ENCODE results near the gene DPH3. TPM values are rescaled to one million over a fixed set of nuclear protein-coding genes. Genes with fewer than 3 reads are reported as not detected.
"Not testable (repeated sequence)": the region's sequence is repeated elsewhere in the genome, so short reads cannot be mapped to it uniquely, and the experiment has no call there.

Gene DPH3
- 10 to 100 TPM in 3 of 5 donors, 1 to 10 TPM in 2; 4.7 to 19.6 (median 16.7) TPM for total RNA-seq
- 10 to 100 TPM in 2 of 3 donors, 1 to 10 TPM in 1; 9.4 to 21.2 (median 19.7) TPM for polyA plus RNA-seq
- long read RNA-seq, donor 1, transcript DPH3-204 (3 exons, 3,131 nt), result major isoform, 5 of 8 reads
- long read RNA-seq, donor 1, partial matches to known transcripts, result 0 of 8 reads
- long read RNA-seq, donor 1, other reads (novel, unspliced or antisense), result 0 of 8 reads
- long read RNA-seq, donor 2, transcript DPH3-204 (3 exons, 3,131 nt), result minor isoform, 5 of 12 reads
- long read RNA-seq, donor 2, transcript DPH3-202 (2 exons, 3,052 nt), result major isoform, 6 of 12 reads
- long read RNA-seq, donor 2, partial matches to known transcripts, result 0 of 12 reads
- long read RNA-seq, donor 2, other reads (novel, unspliced or antisense), result 0 of 12 reads
- long read RNA-seq, donor 3, partial matches to known transcripts, result 0 of 5 reads
- long read RNA-seq, donor 3, other reads (novel, unspliced or antisense), result 0 of 5 reads
- long read RNA-seq, donor 4, partial matches to known transcripts, result 0 of 1 reads
- long read RNA-seq, donor 4, other reads (novel, unspliced or antisense), result 0 of 1 reads
- long read RNA-seq, donor 5, partial matches to known transcripts, result 0 of 8 reads
- long read RNA-seq, donor 5, other reads (novel, unspliced or antisense), result 0 of 8 reads
- long read RNA-seq, donor 6, result 0 reads
- long read RNA-seq, donor 7, transcript DPH3-204 (3 exons, 3,131 nt), result major isoform, 14 of 19 reads
- long read RNA-seq, donor 7, transcript DPH3-202 (2 exons, 3,052 nt), result minor isoform, 5 of 19 reads
- long read RNA-seq, donor 7, partial matches to known transcripts, result 0 of 19 reads
- long read RNA-seq, donor 7, other reads (novel, unspliced or antisense), result 0 of 19 reads
- long read RNA-seq, donor 8, transcript DPH3-202 (2 exons, 3,052 nt), result minor isoform, 5 of 16 reads
- long read RNA-seq, donor 8, transcript DPH3-204 (3 exons, 3,131 nt), result major isoform, 11 of 16 reads
- long read RNA-seq, donor 8, partial matches to known transcripts, result 0 of 16 reads
- long read RNA-seq, donor 8, other reads (novel, unspliced or antisense), result 0 of 16 reads
- long read RNA-seq, donor 9, transcript DPH3-202 (2 exons, 3,052 nt), result major isoform, 5 of 14 reads
- long read RNA-seq, donor 9, partial matches to known transcripts, result 5 of 14 reads
- long read RNA-seq, donor 9, other reads (novel, unspliced or antisense), result 0 of 14 reads
- long read RNA-seq, donor 10, transcript DPH3-204 (3 exons, 3,131 nt), result major isoform, 5 of 8 reads
- long read RNA-seq, donor 10, partial matches to known transcripts, result 0 of 8 reads
- long read RNA-seq, donor 10, other reads (novel, unspliced or antisense), result 0 of 8 reads

GRCh38 chr3:16264708-16265454, at the start of gene DPH3, which contains the start of gene OXNAD1:
Gene DPH3, minus strand, starts transcription at chr3:16264943. Its CDS starts 67 bp downstream, at chr3:16264876.
Gene OXNAD1, plus strand, starts transcription at chr3:16265212. Its CDS starts 5,741 bp downstream, at chr3:16270953.
- H3K27ac ChIP-seq, result peak within 1 kb of the TSS; percentile 91 to 95 (median 94)
- peak; percentile 100 for DNase-seq
- peaks cover 0 to 29% (median 18%) of the 10 kb centered on the region in 4 donors for H3K36me3 ChIP-seq
- no peaks in the 10 kb centered on the region for H3K9me3 ChIP-seq
- peaks cover 21 to 61% (median 51%) of the 10 kb centered on the region in 4 donors for H3K4me1 ChIP-seq
- intact Hi-C loops (cut with DNase I; ENCODE audit: low total_unique reads), result no loop called here
- no peaks in the 10 kb centered on the region for H3K27me3 ChIP-seq
- TF ChIP-seq POLR2A (IDR thresholded peaks at IDR 0.05) (peak in 2 of 4 donors; percentile 43 to 64), POLR2AphosphoS5 (IDR thresholded peaks at IDR 0.05) (peak; percentile 87 to 98 (median 93)), EP300 (IDR thresholded peaks at IDR 0.05) (no peak)
- TF ChIP-seq, protein P1, sequence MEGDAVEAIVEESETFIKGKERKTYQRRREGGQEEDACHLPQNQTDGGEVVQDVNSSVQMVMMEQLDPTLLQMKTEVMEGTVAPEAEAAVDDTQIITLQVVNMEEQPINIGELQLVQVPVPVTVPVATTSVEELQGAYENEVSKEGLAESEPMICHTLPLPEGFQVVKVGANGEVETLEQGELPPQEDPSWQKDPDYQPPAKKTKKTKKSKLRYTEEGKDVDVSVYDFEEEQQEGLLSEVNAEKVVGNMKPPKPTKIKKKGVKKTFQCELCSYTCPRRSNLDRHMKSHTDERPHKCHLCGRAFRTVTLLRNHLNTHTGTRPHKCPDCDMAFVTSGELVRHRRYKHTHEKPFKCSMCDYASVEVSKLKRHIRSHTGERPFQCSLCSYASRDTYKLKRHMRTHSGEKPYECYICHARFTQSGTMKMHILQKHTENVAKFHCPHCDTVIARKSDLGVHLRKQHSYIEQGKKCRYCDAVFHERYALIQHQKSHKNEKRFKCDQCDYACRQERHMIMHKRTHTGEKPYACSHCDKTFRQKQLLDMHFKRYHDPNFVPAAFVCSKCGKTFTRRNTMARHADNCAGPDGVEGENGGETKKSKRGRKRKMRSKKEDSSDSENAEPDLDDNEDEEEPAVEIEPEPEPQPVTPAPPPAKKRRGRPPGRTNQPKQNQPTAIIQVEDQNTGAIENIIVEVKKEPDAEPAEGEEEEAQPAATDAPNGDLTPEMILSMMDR (IDR thresholded peaks at IDR 0.05), result peak in 1 of 7 experiments; percentile 31
- H3K4me3 ChIP-seq, result peak within 1 kb of the TSS; percentile 75 to 94 (median 83)
- WGBS, 5 donors, result 0 to 1% (median 0%) methylated on average over 11 to 61 of the region's 61 CpGs

GRCh38 chr3:16313886-16314645, 49.3 kb upstream of the DPH3 start:
- TF ChIP-seq EP300 (IDR thresholded peaks at IDR 0.05) (no peak), POLR2A (IDR thresholded peaks at IDR 0.05) (no peak), POLR2AphosphoS5 (IDR thresholded peaks at IDR 0.05) (no peak)
- TF ChIP-seq, protein P1 (IDR thresholded peaks at IDR 0.05), result no peak
- Histone ChIP-seq H3K9me3 (no peaks in the 10 kb centered on the region), H3K4me3 (no peak overlapping the region), H3K27me3 (no peaks in the 10 kb centered on the region), H3K4me1 (peaks cover 0 to 25% (median 8%) of the 10 kb centered on the region in 4 donors), H3K27ac (peak overlapping the region in 1 of 5 donors; percentile 16), H3K36me3 (peaks cover 3 to 62% (median 56%) of the 10 kb centered on the region in 4 donors)
- intact Hi-C loops (cut with DNase I; ENCODE audit: low total_unique reads), result no loop called here
- DNase-seq, result no peak
- WGBS, 5 donors, result 76 to 88% (median 86%) methylated on average over 5 of the region's 5 CpGs

DNA sequence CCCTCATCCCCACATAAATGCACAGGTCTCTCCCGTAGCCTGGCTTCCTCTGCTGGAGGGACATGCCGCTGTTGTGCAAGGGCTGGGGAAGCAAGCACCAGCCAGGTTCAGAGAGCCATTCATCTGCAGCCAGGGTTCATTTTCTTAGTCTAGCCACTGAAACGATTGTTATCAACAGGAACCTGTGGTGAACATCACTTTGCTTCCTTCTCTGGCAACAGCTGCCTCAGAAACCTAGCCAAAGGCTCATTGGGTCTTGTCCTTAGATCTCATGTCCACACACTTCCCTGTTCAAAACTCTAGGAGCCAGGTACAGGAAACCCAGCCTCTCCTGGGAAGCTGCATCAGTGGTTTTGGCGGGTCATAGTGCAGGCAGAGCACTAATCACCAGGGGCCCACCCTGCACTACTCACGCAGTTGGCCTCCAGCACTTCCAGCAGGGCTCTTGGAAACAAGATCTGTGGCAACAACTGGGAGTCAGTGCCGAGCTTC, 47.3 kb upstream of the DPH3 start:
- peaks cover 3 to 61% (median 49%) of the 10 kb centered on the region in 4 donors for H3K36me3 ChIP-seq
- no peak overlapping the region for H3K4me3 ChIP-seq
- peak in 1 of 2 donors; percentile 51 for DNase-seq
- no peaks in the 10 kb centered on the region for H3K27me3 ChIP-seq
- H3K4me1 ChIP-seq, result peaks cover 0 to 22% (median 2%) of the 10 kb centered on the region in 4 donors
- no peak for TF ChIP-seq POLR2A (IDR thresholded peaks at IDR 0.05)
- peak in 1 of 3 donors; percentile 5 for TF ChIP-seq POLR2AphosphoS5 (IDR thresholded peaks at IDR 0.05)
- TF ChIP-seq EP300 (IDR thresholded peaks at IDR 0.05), result no peak
- TF ChIP-seq, protein P1 (IDR thresholded peaks at IDR 0.05), result no peak
- peak overlapping the region in 4 of 5 donors; percentile 26 to 59 (median 48) for H3K27ac ChIP-seq
- intact Hi-C loops (cut with DNase I; ENCODE audit: low total_unique reads), result no loop called here
- no peaks in the 10 kb centered on the region for H3K9me3 ChIP-seq
- 58 to 67% (median 64%) methylated on average over 6 of the region's 6 CpGs for WGBS, 5 donors

GRCh38 chr3:16310486-16310885, 45.7 kb upstream of the DPH3 start:
- Histone ChIP-seq H3K36me3 (peaks cover 0 to 56% (median 43%) of the 10 kb centered on the region in 4 donors), H3K4me1 (peaks cover 0 to 12% (median 2%) of the 10 kb centered on the region in 4 donors)
- DNase-seq; H3K27ac ChIP-seq; H3K9me3 ChIP-seq; intact Hi-C loops (cut with DNase I; ENCODE audit: low total_unique reads); H3K27me3 ChIP-seq; H3K4me3 ChIP-seq: not testable (repeated sequence)
- WGBS, 5 donors, result 93 to 98% (median 94%) methylated on average over 7 of the region's 7 CpGs

Measured in stomach (tissue), 19 donors.